GM12878 (cell line): Measurements from ENCODE around the gene SLC2A2. TPM values are rescaled to one million over a fixed set of nuclear protein-coding genes. Genes with fewer than 3 reads are reported as not detected.
A peak's percentile ranks its signal among the peaks of the same experiment; 100 is the strongest.

ENCODE experiments used
- ATAC-seq: fragments of 200-7000 bp; cut with Tn5 transposase; 3 replicates; pipeline ENCODE4 v1.9.1; 2020; ENCODE audit warnings: mild to moderate bottlenecking, moderate library complexity
- BruUV-seq: library from RNA; stranded (reverse); fragments of 400-500 nt; replicated peaks from 2 replicates; lab custom pipeline; 2021; lab: Mats Ljungman, UMichigan
- CTCF ChIA-PET: fragments of 300-600 bp; sonication (Branson Sonifier 250); formaldehyde crosslinking; extraction: SDS; loops from one replicate; lab custom pipeline; 2021; ENCODE audit warnings: inconsistent platforms; lab: Yijun Ruan, JAX
- POLR2A ChIA-PET: fragments of 350-600 bp; formaldehyde crosslinking; extraction: SDS; loops from one replicate; lab custom pipeline; 2021; ENCODE audit warnings: inconsistent platforms; lab: Charles Lee
- RAD21 ChIA-PET: fragments of 300-600 bp; sonication (Branson Sonifier 250); formaldehyde crosslinking; loops from one replicate; lab custom pipeline; 2023; ENCODE audit warnings: antibody characterized with exemption; ENCODE audit not compliant: unreplicated experiment; lab: Charles Lee
- SMC1A ChIA-PET: fragments of 300-600 bp; sonication (Branson Sonifier 250); formaldehyde crosslinking; loops from one replicate; lab custom pipeline; 2023; ENCODE audit not compliant: unreplicated experiment, uncharacterized antibody; lab: Charles Lee
- DNase-seq: peaks from one replicate; pipeline ENCODE4 v3.0.0-alpha.2; 2011; ENCODE audit warnings: low read depth, low spot score
- FAIRE-seq: peaks from 3 replicates; lab custom pipeline; 2011; peaks lifted over from hg19 to GRCh38; lab: Jason Lieb, UNC
- H2AFZ ChIP-seq: 2 replicates; pipeline ENCODE4 v1.6.0; 2011; ENCODE audit warnings: low read depth, low read length, control low read depth; ENCODE audit not compliant: control insufficient read depth
- H3K27ac ChIP-seq: 2 replicates; pipeline ENCODE4 v1.5.1; 2011; ENCODE audit warnings: control low read depth; ENCODE audit not compliant: control insufficient read depth, insufficient read depth
- H3K27me3 ChIP-seq, 2 experiments: replicated peaks in 1 of 2; 2 replicates each; pipeline versions ENCODE4 v1.6.0 to v1.6.1; 2011; ENCODE audit warnings: low read length in 1 of 2; ENCODE audit not compliant: control insufficient read depth in 2 of 2, insufficient read depth in 2 of 2
- H3K36me3 ChIP-seq, 2 experiments: 2 replicates each; pipeline ENCODE4 v1.5.1; 2011; ENCODE audit warnings: low read length in 1 of 2; ENCODE audit not compliant: control insufficient read depth in 2 of 2, insufficient read depth in 2 of 2
- H3K4me1 ChIP-seq: 2 replicates; pipeline ENCODE4 v1.6.1; 2011; ENCODE audit warnings: mild to moderate bottlenecking, low read length, moderate library complexity, mixed read lengths; ENCODE audit not compliant: control insufficient read depth, insufficient read depth
- H3K4me2 ChIP-seq: 2 replicates; pipeline ENCODE4 v1.6.0; 2011; ENCODE audit warnings: control low read depth; ENCODE audit not compliant: control insufficient read depth, insufficient read depth
- H3K4me3 ChIP-seq: fragments of 200-600 bp; sonication (generic); 2 replicates; pipeline ENCODE4 v1.5.1; 2016
- H3K79me2 ChIP-seq: 2 replicates; pipeline ENCODE4 v1.6.0; 2011; ENCODE audit warnings: low read length; ENCODE audit not compliant: control insufficient read depth, insufficient read depth
- H3K9ac ChIP-seq: 2 replicates; pipeline ENCODE4 v1.8.0; 2011; ENCODE audit warnings: low read length, control low read depth, mixed read lengths; ENCODE audit not compliant: control insufficient read depth, insufficient read depth
- H3K9me3 ChIP-seq: replicated peaks from 3 replicates; pipeline ENCODE4 v1.5.1; 2011; ENCODE audit warnings: mild to moderate bottlenecking, low read length; ENCODE audit not compliant: control insufficient read depth, insufficient read depth
- H4K20me1 ChIP-seq: 2 replicates; pipeline ENCODE4 v1.6.0; 2011; ENCODE audit not compliant: control insufficient read depth, insufficient read depth
- ASH2L ChIP-seq: fragments of 300-600, 200-600 bp; sonication (generic); IDR thresholded peaks from 2 replicates; pipeline ENCODE4 v1.6.1; 2017; ENCODE audit warnings: low read depth, mild to moderate bottlenecking, borderline replicate concordance
- ATF2 ChIP-seq: IDR thresholded peaks from 2 replicates; pipeline ENCODE4 v1.6.1; 2012; ENCODE audit warnings: low read length, inconsistent platforms
- ESRRA ChIP-seq: IDR thresholded peaks from 2 replicates; pipeline ENCODE4 v1.6.1; 2012; ENCODE audit warnings: mild to moderate bottlenecking, low read length, improper control_type of control experiment
- FOXK2 ChIP-seq: fragments of 450-650 bp; IDR thresholded peaks from 2 replicates; pipeline ENCODE4 v1.6.1; 2017; ENCODE audit warnings: mild to moderate bottlenecking, moderate library complexity
- IKZF1 ChIP-seq: fragments of 450-650 bp; conservative IDR thresholded peaks from 2 replicates; pipeline ENCODE4 v1.6.1; 2017; ENCODE audit warnings: antibody characterized with exemption, mild to moderate bottlenecking
- NFXL1 ChIP-seq: fragments of 450-650 bp; IDR thresholded peaks from 2 replicates; pipeline ENCODE4 v1.6.1; 2017; ENCODE audit warnings: antibody characterized with exemption, mild to moderate bottlenecking, borderline replicate concordance
- PBX3 ChIP-seq: IDR thresholded peaks from 2 replicates; pipeline ENCODE4 v1.6.1; 2011; ENCODE audit warnings: mild to moderate bottlenecking, low read depth, low read length, moderate library complexity; ENCODE audit not compliant: insufficient replicate concordance
- RFX5 ChIP-seq: IDR thresholded peaks from 2 replicates; pipeline ENCODE4 v1.6.1; 2011; ENCODE audit warnings: low read depth, low read length, improper control_type of control experiment
- SUPT20H ChIP-seq: IDR thresholded peaks from 2 replicates; pipeline ENCODE4 v1.6.1; 2011; ENCODE audit warnings: low read depth, mild to moderate bottlenecking, low read length, moderate library complexity, borderline replicate concordance; ENCODE audit not compliant: control insufficient read depth
- ZBTB4 ChIP-seq: fragments of 450-650 bp; formaldehyde crosslinking; IDR thresholded peaks from 2 replicates; pipeline ENCODE4 v1.4.0; 2022; ENCODE audit warnings: mild to moderate bottlenecking, moderate library complexity
- ZNF384 ChIP-seq: IDR thresholded peaks from 2 replicates; pipeline ENCODE4 v1.6.1; 2012; ENCODE audit warnings: low read depth, mild to moderate bottlenecking, low read length, improper control_type of control experiment, borderline replicate concordance
- WGBS: methylation state at CpG from one replicate; pipeline ENCODE4 v1.1.6; 2016; ENCODE audit warnings: low lambda C conversion rate; ENCODE audit not compliant: insufficient replicate concordance, insufficient coverage; ENCODE audit errors: missing lambda C conversion rate; 5-methylcytosine and 5-hydroxymethylcytosine counted together
- in situ Hi-C: fragments of 300-500 bp; cut with MboI; formaldehyde crosslinking; loops from 9 replicates; pipeline ENCODE4 v1.14.3; 2018; ENCODE audit warnings: mixed read lengths
- intact Hi-C: fragments of 100-400 bp; cut with micrococcal nuclease; formaldehyde crosslinking; loops from one replicate; pipeline ENCODE4 v1.14.2; 2022; ENCODE audit not compliant: unreplicated experiment
- polyA plus RNA-seq, 11 experiments: library from polyadenylated mRNA; depleted of rRNA in 4 of 11; unstranded in 6 of 11; stranded (reverse) in 5 of 11; fragments of >200 nt; fragmentation: Nextera tagmentation in 4 of 11; fragmentation: Illumina TruSeq in 1 of 11; extraction: Ambion mirVana in 4 of 11; extraction: Trizol in 1 of 11; gene quantifications; 1 replicate in 1 of 11; 2 replicates in 10 of 11; pipeline versions ENCODE4 v1.2.1 to v1.2.3, GENCODE V29; 2011 to 2016; ENCODE audit warnings: inconsistent platforms in 2 of 11, missing spikeins in 2 of 11, low read depth in 1 of 11
- total RNA-seq, 4 experiments: library from RNA; depleted of rRNA in 3 of 4; stranded (reverse); fragments of >200 nt in 3 of 4; fragmentation: Illumina TruSeq in 1 of 4; extraction: Trizol in 1 of 4; gene quantifications; 2 replicates each; pipeline versions ENCODE4 v1.2.1 to v1.2.3, GENCODE V29; 2013 to 2021

Gene SLC2A2
- total and polyA plus RNA-seq, 10 of the 15 experiments (the other 5 are each of a cell fraction or from before 2014, with no cell fraction given) = 0.04 to 0.10 (median 0.04) TPM; not detected in 7

GRCh38 chr3:171058058-171058457, 31.5 kb upstream of the SLC2A2 start:
- DNase-seq = no peak
- no peaks in the 10 kb centered on the region for H3K9me3 ChIP-seq
- TF ChIP-seq ZNF384 (no peak), PBX3 (no peak), ATF2 (no peak)
- no peak overlapping the region for H3K9ac ChIP-seq
- ChIA-PET SMC1A (interaction anchor here (0.5 to 1.2 kb wide), 5 partner anchors 8 to 1468 kb away, joined by 3 to 4 read pairs (median 3); no protein-coding TSS in a partner anchor), RAD21 (no interaction called here), CTCF (interaction anchor here (1.0 to 2.3 kb wide), 2 partner anchors 8 to 508 kb away, joined by 4 to 7 read pairs; no protein-coding TSS in a partner anchor), POLR2A (no interaction called here)
- BruUV-seq = no TSS peak
- intact Hi-C loops (no loop called here), in situ Hi-C loops (no loop called here)
- H3K4me2 ChIP-seq = no peak overlapping the region
- no peak overlapping the region for H3K4me3 ChIP-seq
- H3K79me2 ChIP-seq = no peaks in the 10 kb centered on the region
- no peaks in the 10 kb centered on the region for H4K20me1 ChIP-seq
- 95% methylated on average over 1 of the region's 1 CpG for WGBS
- no peak overlapping the region for H2AFZ ChIP-seq
- no peak overlapping the region for H3K27ac ChIP-seq
- H3K4me1 ChIP-seq = no peaks in the 10 kb centered on the region
- H3K27me3 ChIP-seq = no peaks in the 10 kb centered on the region
- ATAC-seq = no peak
- H3K36me3 ChIP-seq = peaks cover 0 to 11% of the 10 kb centered on the region in 2 experiments; a peak in 2 of 4 replicates
- FAIRE-seq = no peak

- CTCF ChIA-PET = interaction anchor here (1.0 kb wide), 1 partner anchor 509 kb away, joined by 4 read pairs; no protein-coding TSS in a partner anchor
Measured at GRCh38 chr3:171057072-171057471, 30.6 kb upstream of the SLC2A2 start.

More at GRCh38 chr3:171057072-171057471, 30.6 kb upstream of the SLC2A2 start:
- peak; percentile 44 for ATAC-seq
- Histone ChIP-seq H3K4me1 (no peaks in the 10 kb centered on the region), H2AFZ (no peak overlapping the region), H3K36me3 (peaks cover 0 to 5% of the 10 kb centered on the region in 2 experiments; a peak in 1 of 4 replicates), H3K27ac (no peak overlapping the region), H3K9me3 (no peaks in the 10 kb centered on the region), H3K9ac (no peak overlapping the region), H3K4me3 (no peak overlapping the region), H3K27me3 (no peaks in the 10 kb centered on the region), H4K20me1 (no peaks in the 10 kb centered on the region), H3K79me2 (no peaks in the 10 kb centered on the region), H3K4me2 (no peak overlapping the region)
- POLR2A ChIA-PET = no interaction called here
- WGBS = 46% methylated on average over 1 of the region's 1 CpG
- SMC1A ChIA-PET = no interaction called here
- intact Hi-C loops (no loop called here), in situ Hi-C loops (no loop called here)
- DNase-seq = no peak
- RAD21 ChIA-PET = no interaction called here
- no TSS peak for BruUV-seq
- FAIRE-seq = no peak
- TF ChIP-seq RFX5 = no peak
- no peak for TF ChIP-seq SUPT20H
- TF ChIP-seq ZBTB4 (CRISPR knock-in tag) = no peak
- TF ChIP-seq NFXL1 = no peak
- no peak for TF ChIP-seq ASH2L
- TF ChIP-seq ESRRA = no peak
- TF ChIP-seq FOXK2 = no peak
- TF ChIP-seq IKZF1 = no peak
